Glomerular visceral epithelial cell (primary cell): Measurements from ENCODE around the gene ANAPC5.

Experiments used
- DNase-seq: peaks from one replicate; pipeline ENCODE4 v3.0.0-alpha.2; 2016; ENCODE audit errors: extremely low spot score

Gene ANAPC5

DNA sequence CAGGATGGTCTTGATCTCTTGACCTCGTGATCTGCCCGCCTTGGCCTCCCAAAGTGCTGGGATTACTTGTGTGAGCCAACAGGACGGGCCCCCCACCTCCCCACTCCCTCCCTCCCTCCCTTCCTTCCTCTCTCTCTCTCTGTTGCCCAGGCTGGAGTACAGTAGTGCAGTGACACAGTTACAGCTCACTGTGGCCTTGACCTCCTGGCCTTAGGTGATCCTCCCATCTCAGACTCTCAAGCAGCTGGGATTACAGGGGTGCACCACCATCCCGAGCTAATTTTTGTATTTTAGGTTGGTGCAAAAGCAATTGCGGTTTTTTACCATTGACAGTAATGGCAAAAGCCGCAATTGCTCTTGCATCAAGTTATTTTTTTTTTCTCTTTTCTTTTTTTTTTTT lies 19.2 kb upstream of the ANAPC5 start:
- no peak for DNase-seq

DNA sequence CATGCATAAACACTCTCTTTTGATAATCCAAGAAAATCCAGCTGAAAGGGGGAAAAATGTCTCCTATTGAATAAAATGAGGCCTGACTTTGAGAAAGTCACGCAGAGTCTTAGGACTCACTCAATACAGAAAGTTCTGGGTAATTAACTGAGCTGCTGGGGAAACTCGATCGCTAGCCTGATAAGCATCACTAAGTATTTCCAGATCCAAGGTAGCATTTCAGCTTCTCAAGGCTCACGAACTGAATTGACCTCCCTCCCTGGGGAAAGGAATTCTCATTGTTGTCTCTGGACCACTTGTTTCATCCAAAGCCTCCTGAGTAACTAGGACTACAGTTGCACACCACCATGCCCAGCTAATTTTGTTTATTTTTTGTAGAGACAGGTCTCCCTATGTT lies 13.8 kb upstream of the ANAPC5 start:
- DNase-seq = no peak

DNA sequence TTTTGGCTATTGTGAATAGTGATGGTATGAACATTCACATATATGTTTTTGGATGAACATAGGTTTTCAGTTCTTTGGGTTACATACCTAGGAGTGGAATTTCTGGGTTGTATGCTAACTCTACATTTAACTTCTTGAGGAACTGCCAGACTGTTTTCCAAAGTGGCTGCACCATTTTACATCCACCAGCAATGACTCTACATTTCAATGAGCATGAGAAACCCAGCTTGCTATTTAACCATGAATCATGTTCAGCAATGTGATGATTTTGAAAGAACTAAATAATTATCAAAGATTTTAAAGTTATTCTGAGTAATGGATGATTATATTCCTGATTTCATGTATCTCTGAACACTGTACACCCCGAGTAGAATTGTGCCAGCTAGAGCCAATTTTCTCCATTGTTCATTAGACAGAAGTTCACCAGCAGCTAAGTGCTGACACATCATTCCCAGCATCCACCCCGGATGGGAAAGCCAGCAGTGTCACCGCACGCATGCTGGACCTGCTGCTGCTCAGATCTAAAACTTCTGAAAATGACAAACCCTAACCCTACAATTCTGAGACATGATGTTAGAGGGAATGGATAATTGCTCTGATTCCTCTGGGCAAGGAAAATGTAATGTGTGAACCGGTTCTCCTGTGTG lies 13.3 kb upstream of the ANAPC5 start:
- DNase-seq = no peak

DNA sequence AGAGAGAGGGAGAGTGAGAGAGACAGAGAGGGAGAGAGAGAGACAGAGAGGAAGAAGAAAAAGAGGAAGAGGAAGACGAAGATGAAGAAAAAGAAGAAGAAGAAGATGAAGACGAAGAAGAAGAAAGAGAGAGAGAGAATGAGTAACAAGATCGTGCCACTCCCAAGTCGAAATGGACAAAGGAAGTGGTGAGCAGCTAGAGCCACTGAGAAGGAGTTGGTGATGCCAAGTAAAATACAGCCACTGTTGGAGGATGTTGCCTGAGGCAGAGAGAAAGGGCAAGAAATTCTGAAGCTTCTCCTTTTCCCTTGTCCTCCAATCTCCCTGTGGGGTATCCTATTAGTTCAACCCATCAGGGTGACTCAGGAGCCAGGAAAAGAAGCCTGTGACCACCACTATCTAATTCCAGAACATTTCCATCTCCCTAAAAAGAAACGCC lies 12.5 kb upstream of the ANAPC5 start:
- no peak for DNase-seq

- DNase-seq = no peak
These were observed 5.9 kb upstream of the ANAPC5 start for GRCh38 chr12:121358073-121358472.

GRCh38 chr12:121357331-121357730 lies 5.1 kb upstream of the ANAPC5 start:
- no peak for DNase-seq

DNA sequence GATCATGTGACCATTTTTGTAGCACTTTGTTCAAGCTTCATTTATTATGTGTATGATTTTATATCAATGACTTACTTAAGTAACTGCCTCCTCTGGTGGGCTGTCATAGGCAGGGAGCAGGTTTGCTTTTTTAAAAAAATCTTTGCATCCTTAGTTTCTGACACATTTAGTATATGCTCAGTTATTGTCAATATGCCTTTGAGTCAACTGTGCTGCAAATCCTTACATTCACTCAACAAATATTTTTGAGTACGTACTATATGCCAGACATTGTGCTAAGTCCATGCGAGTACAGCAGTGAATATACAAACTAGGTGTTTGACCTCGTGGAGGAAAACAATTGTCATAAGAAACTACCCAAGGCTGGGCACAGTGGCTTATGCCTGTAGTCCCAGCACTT lies 4.4 kb upstream of the ANAPC5 start:
- DNase-seq = no peak

GRCh38 chr12:121355818-121356217 lies 3.6 kb upstream of the ANAPC5 start:
- no peak for DNase-seq

GRCh38 chr12:121352682-121353018 lies 439 bp upstream of the ANAPC5 start:
- no peak for DNase-seq

- no peak for DNase-seq
These were observed 5.5 kb downstream of the ANAPC5 start for GRCh38 chr12:121346747-121347146.

DNA sequence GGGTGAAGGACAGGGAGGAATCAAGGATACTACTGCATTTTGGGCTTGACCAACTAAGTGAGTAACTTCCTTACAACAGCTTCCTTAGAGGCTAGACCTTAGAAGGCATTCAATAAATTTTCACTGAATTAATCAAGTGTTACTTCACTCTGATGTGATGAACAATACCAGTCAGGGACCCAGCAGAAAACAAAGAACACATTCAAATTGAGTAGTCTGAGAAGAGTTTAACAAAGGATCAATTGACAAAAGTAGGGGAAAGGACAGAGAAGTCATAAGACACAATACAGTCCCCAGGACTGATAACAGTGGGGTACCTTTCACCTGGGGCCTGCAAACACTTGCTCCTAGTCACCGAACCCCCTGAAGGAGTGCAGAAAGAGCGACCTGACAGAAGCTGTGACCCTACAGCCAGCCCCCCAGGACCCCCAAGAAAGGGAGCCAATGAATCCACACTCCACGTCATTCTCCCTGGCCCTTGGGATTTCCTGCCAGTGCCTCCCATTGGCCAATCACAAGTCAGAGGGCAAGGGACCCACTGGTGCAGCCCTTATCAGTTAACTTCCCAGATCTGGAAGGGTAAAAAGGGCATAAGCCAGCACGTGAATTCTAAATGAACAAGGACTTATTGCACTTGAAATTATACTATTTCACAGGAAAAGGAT lies 6.9 kb downstream of the ANAPC5 start:
- DNase-seq = no peak

GRCh38 chr12:121344506-121344905 lies 7.7 kb downstream of the ANAPC5 start:
- DNase-seq = no peak

- no peak for DNase-seq
These were observed 14.8 kb downstream of the ANAPC5 start for GRCh38 chr12:121337416-121337815.

- peak; percentile 58 for DNase-seq
These were observed 17.5 kb downstream of the ANAPC5 start for GRCh38 chr12:121334513-121335343.

DNA sequence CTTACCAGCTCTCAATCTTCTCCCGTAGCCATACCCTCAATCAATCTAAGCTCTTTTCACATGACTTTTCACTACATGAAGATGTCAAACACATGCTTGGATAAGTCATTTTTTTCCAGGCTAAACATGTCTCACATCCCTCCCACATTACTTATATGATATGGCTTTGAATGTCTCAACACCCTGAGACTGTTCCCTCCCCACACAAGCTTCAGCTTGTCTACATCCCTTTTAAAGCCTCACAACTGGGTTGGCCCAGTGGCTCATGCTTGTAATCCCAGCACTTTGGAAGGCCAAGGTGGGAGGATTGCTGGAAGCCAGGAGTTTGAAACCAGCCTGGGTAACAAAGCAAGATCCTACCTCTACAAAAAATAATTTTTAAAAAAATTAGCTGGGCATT lies 18.5 kb downstream of the ANAPC5 start:
- no peak for DNase-seq

DNA sequence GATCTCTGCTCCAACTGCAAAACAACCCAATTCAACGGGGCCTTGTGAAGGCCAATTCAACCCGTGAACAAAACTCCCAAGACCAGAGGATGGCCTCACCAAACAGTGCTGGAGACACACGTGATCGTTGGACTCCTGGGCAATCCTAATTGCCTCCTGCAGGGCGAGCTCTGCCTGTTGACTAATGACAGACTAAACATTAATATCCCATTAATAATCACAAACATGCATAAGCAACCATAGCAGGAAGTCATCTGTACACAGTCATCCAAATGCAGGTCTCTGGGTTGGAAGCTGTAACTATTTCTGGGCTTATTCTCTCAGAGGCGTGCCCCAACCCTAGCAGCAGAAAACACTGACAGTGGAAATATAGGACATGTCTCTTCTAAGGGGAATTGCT lies 21.0 kb downstream of the ANAPC5 start:
- no peak for DNase-seq

- no peak for DNase-seq
These were observed 21.5 kb downstream of the ANAPC5 start for GRCh38 chr12:121330692-121331091.

DNA sequence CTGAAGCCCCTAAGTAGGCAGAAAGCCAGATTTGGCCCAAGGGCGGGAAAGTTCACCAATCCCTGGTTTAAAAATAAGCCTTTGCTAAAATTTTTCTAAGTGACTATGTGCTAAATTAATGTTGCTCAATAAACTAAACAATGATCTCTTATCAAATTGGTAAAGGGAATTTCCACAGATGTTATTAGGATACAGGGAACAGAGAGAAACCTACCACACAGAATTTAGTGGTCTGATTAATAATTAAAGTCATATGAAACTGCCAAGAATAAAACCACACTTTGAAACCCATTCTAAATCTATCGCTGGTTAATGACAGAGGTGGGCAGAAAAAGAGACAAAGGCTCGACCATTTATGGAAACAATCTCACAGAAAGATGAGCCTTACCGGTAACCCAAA lies 22.0 kb downstream of the ANAPC5 start:
- DNase-seq = no peak

GRCh38 chr12:121328620-121329019 lies 23.6 kb downstream of the ANAPC5 start:
- DNase-seq = no peak

DNA sequence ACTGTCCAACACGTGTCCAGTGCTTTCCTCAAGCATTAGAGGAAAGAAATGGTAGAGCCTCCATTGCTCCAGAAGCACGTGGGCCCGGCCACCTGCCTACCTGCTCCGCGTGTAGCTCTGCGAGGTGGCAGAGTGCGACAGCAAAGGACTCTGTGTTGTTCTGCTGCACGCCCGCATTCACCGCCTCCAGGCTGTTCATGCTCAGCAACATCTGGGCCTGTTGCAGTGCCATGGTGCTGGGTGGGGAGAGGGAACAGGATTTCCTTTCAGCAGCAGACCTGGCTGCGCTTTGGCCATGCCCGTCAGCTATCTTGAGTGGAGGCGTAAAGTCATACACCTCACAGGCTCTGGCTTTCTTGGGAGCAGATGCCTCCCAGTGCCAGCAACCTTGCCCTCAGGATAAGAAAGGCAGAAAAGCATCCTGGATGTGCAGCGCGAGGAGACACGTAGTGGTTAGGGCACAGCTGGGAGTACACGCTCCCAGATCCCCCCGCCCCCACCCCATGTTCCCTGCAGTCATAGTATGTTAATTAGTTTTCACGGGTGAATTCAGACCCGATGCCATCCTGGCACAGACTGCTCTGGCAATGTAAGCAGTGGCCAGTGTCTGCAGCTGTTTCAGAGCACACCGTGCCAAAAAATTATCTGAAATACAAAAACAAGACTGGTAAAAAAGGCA lies 25.1 kb downstream of the ANAPC5 start:
- DNase-seq = no peak

DNA sequence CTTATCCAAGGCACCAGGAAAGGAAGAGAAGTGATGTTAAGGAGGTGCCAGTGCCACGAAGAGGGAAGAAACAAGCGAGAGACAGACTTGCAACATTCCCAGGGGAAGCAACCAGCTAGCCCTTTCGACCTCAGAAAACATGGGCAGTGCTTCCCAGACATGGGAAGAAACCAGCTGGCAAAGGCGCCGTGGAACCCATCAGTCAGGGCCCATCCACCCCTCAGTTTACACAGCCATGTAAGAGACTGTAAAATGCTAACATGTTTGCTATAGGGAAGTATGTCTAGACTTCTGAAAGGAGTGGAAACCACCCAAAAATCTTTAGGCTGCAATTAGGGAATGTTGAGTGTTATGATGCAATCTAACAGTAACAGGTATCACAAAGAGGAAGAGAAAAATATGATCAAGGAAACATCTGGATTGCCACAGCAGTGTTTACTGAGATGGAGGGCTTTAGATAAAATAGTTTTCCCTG lies 26.3 kb downstream of the ANAPC5 start:
- no peak for DNase-seq

- DNase-seq = no peak
These were observed 28.3 kb downstream of the ANAPC5 start for GRCh38 chr12:121323908-121324307.
